ENCODE data around the gene E2F6. TPM values are rescaled to one million over a fixed set of nuclear protein-coding genes. Genes with fewer than 3 reads are reported as not detected.

E2F6 gene
- polyA plus RNA-seq, 3 donors: 21.5 to 24.4 (median 23.3) TPM

DNA sequence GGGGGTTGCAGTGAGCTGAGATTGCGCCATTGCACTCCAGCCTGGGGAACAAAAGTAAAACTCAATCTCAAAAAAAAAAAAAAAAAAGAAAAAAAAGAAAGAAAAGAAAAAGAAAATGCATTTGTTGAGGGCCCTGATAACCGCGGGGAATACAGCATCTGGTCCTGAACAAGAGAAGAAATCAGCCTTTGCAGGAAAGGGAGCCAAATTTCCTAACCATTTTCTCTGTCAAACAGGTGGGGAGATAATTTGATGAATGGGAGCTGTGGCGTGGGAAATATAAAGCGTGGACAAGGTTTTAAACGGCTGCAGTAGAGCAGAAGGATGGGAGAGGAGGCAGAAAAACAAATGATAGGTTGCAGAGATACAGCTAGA lies 864 bp downstream of the E2F6 start:
- DNase-seq (ENCODE audit: low read depth in 3 of 3, low spot score in 2 of 3): no peak

DNA sequence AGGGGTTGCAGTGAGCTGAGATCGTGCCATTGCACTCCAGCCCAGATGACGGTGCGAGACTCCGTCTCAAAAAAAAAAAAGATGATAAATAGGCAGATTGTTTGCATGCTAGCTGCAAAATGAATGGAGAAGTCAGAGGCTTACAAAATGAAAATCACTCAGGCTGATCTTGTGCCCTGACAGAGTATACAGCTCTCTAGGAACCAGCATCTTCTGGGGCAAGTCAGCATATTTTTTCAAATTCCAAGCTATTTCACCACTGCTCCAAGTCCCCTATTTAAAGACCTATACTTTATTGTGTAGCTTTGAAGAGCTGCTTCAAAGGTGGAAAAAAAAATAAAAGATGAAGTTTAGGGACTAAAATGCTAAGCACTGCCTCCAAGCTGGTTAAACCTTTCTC lies 6.1 kb downstream of the E2F6 start:
- DNase-seq (ENCODE audit: low read depth in 3 of 3, low spot score in 2 of 3): no peak

DNA sequence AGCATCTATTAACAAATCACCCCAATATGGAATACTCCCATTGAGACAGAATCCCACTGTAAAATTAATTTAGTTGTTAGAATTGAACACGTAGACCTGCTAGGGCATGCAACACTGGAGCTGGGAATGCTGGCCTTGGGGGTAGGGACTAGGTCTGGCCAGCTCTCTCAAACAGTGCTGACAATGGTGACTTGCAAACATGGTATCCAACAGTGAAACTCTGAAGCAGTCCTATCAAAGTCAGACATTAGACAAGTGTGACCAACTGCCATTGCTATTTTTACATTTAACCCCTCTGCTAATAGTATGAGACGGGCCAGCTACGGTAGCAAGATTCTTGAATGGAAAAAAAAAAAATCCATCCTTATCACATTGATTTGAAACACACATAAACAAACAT lies 7.2 kb downstream of the E2F6 start:
- DNase-seq (ENCODE audit: low read depth in 3 of 3, low spot score in 2 of 3): no peak

DNA sequence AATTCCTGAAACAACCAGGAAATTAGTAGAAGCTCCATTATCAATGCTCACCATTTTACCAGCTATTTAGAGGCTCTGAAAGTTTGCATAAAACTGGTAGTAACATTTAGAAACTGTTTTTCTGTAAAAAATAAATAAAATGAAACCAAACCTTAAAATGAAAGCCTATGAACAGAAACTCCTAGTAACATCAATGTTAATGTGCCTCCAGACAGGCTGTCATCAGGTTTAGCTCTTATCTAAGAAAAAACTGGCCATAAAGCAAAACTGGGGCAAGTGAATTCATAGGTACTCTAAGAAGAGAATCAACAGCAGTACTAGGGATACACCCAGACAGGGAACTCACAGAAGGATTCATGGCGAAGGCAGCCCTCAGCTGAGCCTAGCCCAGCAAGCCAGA lies 8.0 kb downstream of the E2F6 start:
- no peak for DNase-seq (ENCODE audit: low read depth in 3 of 3, low spot score in 2 of 3)

DNA sequence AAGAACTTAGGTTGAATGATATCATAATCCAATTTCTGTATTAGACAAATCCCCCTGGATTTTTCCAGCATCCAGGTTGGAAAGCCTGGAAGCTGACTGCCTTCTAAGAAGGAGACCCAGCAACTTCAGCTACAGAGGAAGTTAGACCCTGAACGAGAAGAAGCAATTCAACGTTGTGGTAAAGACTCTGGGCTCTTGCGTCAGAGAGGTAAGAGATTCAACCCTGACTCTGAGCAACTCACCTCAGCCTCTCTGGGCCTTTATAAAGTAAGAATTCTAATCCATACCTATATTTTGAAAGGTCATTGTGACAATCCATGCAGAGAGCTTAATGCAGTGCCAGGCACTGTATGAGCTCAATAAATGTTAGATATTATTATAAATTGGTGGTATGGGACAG lies 9.7 kb downstream of the E2F6 start:
- DNase-seq (ENCODE audit: low read depth in 3 of 3, low spot score in 2 of 3): no peak

DNA sequence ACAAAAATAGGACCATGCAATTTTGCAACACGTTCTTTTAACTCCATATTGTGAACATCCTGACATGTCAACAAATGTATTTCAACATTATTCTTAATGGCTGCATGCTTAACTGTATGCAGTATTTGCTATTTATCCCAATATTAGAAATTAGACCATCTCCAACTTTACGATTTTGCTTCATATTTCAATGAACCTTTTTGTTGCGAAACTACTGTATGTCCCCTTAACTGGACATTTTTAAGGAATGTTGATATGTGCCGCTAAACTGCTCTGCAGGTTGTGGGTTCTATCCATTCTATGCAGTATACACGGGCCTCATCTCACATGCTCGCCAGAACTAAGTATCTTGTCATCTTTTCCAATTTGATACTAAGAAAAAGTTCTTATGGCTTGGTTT lies 11.1 kb downstream of the E2F6 start:
- no peak for DNase-seq (ENCODE audit: low read depth in 3 of 3, low spot score in 2 of 3)

DNA sequence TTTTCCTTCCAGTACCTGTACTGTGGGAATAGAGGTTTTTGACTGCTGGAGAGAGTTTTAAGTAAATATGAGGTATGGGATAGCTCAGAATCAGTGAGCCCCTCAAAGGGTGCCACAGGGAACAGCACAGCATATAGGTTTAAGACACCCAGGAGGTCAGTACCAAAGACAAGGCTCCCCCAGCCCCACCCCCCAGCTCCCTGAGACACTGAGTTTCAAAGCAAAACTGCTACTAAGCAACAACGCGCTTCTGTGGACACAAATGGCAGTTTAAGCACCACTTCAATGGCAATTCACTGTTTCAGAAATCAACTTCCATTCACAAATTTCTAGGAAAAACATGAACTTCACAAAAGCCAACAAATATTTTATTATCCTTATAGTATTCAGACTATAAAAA lies 15.2 kb downstream of the E2F6 start:
- DNase-seq (ENCODE audit: low read depth in 3 of 3, low spot score in 2 of 3): no peak

DNA sequence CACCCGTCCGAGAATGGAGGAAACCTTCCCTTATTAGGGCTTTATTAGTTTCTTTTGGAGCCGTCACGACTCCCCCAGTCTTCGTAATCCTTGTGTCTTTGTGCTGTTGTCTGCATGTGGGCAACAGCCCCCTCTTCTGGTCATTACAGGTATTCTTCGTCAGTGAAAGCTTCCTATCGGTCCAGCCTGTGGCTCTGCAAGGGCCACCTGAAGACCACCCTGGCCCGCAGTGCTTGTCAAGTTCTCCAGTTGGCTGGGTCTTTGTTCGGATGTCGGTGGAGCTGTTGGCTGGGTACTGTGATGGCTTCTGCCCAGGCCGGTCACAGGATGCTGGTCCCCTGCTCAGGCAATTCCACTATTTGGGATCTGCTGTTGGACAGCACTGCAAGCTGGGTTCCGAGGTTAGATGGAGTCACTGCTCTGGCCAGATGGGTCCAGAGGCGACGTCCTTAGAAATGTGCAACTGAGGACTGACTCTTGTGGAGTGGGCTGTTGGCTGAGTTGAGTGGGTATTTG lies 19.2 kb downstream of the E2F6 start:
- peak in 2 of 3 donors; percentile 36 to 50 for DNase-seq (ENCODE audit: low read depth in 3 of 3, low spot score in 2 of 3)

DNA sequence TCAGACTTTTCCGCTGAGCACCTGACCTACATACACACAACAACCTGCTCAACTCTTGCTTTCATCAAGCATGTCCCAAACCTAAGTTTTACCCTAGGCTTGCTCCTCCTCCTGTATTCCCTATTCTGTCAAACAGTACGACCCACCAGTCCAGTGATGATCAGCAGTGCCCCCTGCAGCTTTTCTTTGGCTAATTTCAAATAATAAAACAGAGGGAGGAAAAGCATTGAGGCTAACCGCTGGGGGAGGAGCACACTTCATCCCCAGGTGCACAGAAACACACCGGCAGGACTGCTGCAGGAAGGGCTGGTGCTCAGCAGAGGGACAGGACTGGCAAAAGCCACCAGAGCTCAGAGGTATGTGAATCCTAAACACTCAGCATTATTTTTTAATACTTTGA lies 21.2 kb downstream of the E2F6 start:
- no peak for DNase-seq (ENCODE audit: low read depth in 3 of 3, low spot score in 2 of 3)

DNA sequence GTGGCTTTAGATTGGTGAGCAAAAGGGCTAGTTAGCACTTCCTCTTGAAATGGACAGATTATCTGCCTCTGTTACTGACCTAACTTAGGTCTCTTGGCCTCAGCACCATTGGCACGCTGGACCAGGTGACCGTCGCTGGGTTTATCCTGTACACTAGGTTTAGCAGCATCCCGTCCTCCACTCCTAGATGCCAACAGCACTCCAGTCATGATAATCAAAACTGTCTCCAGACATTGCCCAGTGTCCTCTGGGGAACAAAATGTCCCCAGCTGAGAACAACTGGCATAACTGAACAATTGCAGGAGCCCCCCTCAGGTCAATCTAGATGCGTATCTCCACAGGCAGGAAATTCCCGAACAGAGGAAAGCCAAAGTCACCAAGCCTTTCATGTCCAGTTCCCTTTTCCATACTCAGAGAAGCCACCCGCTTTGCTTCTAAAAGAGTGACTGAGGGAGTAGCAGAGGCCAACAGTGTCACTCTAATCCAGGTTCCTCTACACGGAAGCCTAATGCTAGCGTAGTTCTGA lies 27.3 kb downstream of the E2F6 start:
- no peak for DNase-seq (ENCODE audit: low read depth in 3 of 3, low spot score in 2 of 3)

DNA sequence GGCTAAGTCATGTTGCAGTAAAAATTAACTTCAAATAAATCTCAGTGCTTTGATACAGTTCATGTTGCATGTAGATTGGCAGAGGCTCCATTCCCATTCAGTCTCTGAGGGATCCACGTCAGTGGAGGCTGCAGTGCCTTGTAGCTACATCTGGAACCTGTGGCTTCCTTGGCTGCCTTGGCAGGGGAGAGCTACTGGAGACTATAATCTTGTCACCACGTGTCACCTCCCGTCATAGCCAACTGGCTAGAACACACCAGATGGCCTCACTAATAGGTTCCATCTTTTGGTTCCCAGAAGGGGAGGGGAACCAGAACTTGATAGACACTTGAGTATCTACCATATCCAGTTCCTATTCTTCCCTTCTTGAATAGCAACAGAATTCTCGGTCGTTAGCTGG lies 28.4 kb downstream of the E2F6 start:
- DNase-seq (ENCODE audit: low read depth in 3 of 3, low spot score in 2 of 3): no peak

DNA sequence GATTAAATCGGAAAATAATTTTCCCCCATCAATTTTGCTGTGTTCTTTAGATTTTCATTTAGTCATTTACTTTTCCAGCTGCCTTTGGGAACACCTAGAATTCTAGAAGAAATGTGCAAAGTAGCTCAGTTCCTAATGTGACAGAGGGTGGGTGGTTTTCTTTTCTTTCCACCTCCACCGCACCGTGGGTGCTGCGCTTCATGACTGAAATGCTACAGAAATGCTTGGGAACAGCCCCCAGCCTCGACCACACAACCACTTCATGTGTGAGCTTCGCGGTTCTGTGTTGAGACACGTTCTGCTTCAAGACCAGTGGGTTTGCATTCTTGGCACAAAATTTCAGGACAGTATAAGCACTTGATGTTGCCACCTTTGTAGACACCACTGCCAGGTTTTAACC lies 30.9 kb downstream of the E2F6 start:
- no peak for DNase-seq (ENCODE audit: low read depth in 3 of 3, low spot score in 2 of 3)

DNA sequence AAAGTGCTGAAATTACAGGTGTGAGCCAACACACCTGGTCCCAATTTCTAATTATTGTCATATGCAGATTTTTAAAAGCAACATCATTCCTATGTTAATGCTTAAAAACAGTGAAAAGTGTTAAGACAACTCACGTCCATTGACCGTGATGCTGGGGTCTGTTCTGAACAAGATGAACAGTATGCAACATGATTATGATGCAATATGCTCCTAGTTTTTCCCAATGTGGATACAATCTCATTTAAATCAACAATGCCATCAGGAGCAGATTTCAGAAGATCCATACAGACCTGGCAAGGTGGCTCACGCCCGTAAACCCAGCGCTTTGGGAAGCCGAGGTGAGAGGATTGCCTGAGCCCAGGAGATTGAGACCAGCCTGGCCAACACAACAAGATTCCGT lies 31.5 kb downstream of the E2F6 start:
- no peak for DNase-seq (ENCODE audit: low read depth in 3 of 3, low spot score in 2 of 3)

DNA sequence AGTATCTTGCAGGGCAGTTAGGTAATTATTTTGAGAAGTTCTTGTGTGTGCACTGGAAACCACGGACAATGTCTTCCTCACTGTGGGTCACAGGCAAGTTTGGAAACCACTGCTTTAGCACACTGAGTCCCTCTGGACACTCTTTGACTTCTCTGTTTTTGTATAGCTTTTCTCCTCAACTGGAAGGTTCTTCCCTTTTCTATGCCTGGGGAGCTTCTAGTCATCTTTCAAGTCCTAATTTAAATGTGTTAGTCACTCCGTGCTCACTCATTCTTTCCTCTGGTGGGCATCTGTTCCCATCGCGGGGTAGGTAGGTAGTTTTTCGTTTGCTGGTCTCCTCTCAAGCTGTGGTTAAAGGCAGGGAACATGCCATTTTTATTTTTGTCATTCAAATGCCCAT lies 32.1 kb downstream of the E2F6 start:
- no peak for DNase-seq (ENCODE audit: low read depth in 3 of 3, low spot score in 2 of 3)

DNA sequence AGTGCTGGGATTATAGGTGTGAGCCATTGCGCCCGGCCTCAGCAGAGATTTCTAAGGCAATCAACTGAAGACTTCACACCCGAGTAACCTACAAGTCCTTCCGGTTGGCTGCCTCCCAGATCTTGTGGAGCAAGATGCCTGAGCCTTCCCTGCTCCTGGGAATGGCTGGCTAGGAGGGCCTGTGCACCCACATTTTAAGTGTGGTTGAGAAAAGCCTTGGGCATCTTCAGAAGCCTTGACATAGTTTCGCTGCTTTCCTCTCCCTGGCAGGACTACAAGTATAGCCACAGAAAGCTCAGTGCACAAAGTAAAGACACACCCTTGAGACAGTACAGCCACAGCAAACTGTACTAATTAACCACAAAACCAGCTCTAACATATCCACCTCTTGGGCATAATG lies 35.2 kb downstream of the E2F6 start:
- no peak for DNase-seq (ENCODE audit: low read depth in 3 of 3, low spot score in 2 of 3)

DNA sequence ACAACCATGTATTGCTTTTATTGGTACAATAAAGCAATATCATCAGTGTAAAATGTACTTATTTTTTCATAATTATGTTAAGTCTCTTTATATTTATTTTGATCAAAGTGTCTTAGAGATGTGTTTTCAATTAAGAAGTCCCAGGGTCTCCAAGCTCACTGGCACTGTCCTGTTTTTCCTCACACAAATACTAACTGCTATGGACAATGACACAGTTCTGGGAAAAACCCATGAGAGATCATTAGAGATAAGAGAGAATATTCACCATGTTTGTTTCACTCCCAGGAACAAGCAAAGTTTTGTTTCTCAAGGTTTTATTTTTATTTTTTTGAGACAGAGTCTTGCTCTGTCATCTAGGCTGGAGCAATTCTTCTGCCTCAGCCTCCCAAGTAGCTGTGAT lies 38.7 kb downstream of the E2F6 start:
- DNase-seq (ENCODE audit: low read depth in 3 of 3, low spot score in 2 of 3): no peak

DNA sequence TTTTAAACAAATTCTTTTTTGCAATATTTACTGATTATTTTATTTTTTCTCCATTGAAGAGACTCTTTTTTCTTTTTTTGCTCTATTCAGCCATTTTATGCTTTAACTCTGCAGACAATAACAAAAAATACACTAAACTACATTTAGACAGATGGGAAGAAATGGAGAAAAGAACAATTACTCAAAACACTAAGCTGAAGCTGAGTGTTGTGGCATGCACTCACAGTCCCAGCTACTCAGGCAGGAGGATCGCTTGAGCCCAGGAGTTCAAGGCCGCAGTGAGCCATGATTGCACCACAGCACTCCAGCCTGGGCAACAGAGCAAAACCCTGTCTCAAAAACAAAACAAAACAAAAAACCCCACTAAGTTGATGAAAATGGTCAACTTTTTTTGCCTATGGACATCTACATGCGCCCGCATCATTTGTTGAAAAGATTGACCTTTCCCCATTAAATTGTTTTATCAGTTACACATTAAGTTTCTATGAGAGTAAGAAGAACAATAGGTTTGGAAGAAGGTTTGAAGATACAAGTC lies 43.0 kb downstream of the E2F6 start:
- no peak for DNase-seq (ENCODE audit: low read depth in 3 of 3, low spot score in 2 of 3)

DNA sequence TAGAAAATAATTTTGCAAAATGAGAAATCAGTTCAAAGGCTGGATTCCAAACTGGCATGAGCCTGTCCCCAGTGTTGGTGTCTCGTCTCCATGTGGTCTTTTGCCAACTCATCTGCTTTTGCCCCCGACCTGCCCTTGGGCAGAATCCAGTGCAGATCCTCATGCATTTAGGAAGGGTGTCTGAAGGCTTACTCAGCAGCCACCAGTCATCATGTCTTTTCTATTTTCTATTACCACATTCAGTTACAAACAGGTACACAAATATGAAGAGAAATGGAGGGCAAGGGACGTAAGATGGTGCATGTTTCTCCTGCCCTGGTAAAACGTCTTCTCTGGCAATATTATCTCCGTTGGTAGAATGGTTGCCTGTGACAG lies 43.5 kb downstream of the E2F6 start:
- DNase-seq (ENCODE audit: low read depth in 3 of 3, low spot score in 2 of 3): no peak

DNA sequence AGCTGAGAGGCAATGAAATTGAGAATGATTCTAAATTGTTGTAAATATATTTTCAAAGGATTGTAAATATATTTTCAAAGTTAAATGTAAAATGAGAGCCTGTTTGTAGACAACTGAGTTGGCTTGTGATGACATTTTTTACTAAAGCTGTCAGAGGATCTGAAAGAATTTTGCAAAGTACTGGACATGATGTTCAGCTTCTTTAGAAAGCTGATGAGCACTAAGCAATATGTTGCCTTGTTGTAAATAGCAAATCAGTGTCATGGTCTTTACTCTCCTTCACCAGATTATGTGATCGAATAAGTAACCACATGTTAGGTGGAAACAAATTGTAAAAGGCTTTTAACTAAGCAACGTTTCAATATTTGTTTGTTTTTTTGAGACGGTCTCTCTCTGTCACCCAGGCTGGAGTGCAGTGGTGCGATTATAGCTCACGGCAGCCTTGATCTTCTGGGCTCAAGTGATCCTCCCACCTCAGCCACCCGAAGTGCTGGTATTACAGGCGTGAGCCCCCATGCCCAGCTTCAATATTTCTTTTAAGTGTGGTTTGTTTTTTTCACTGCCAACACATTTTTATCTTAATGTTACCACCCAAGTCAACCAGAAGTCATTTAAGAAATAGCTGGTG lies 44.0 kb downstream of the E2F6 start:
- no peak for DNase-seq (ENCODE audit: low read depth in 3 of 3, low spot score in 2 of 3)

DNA sequence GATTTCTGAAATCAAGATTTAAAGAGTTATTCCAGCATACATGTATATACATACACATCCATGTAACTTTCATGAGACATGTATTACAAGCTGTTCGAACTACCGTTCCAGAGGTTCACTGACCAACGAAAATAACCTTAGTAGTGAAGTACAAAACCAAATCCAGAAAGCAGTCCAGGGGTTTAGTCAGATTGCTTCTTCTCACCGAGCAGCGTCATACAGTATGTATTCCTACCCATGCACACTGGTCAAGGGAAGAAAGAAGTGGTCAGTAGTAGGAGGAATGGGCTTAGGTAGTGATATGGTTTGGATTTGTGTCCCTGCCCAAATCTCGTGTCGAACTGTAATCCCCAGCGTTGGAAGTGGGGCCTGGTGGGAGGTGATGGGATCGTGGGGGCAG lies 45.3 kb downstream of the E2F6 start:
- DNase-seq (ENCODE audit: low read depth in 3 of 3, low spot score in 2 of 3): no peak

DNA sequence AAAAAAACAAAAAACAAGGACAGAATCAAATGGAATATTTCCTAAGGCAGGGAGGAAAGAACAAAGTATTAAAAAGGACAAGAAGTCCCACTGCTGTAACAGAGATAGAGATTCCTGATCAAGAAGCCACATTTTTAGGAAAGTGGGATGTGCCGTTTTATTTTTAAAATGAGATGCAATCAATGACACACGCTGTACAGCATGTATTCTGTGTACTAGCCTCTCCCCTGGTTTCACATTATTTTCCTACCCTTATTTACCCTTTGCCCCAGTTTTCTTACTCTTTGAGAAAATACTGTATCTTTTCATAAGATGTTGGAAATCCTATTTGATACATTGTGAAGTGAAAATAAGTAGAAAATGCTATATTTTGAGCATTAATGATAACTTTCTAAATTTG lies 45.8 kb downstream of the E2F6 start:
- no peak for DNase-seq (ENCODE audit: low read depth in 3 of 3, low spot score in 2 of 3)

DNA sequence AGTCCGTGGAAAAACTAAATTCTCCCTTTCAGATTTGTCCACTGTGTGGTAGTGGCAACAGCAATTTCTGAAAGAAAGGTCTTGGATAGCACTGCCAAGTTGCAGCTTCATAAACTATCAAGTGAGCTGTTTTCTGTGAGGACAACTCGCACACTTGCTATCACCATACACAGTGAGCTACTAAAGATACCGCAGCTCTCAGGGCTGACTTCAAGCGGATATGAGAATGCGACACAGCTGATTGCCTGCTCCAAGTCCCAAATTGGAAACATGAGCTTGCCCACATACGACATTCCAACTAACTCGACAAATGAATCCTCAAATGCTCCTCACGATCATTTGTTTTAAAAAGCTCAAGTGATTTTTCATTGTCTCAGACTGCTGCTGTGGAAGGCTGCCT lies 46.2 kb downstream of the E2F6 start:
- DNase-seq (ENCODE audit: low read depth in 3 of 3, low spot score in 2 of 3): no peak
